ENCODE results near the gene TFF3.
"Not testable (repeated sequence)": the region's sequence is repeated elsewhere in the genome, so short reads cannot be mapped to it uniquely, and the experiment has no call there.

GRCh38 chr21:42292563-42293142 lies 22.6 kb downstream of the TFF3 start:
- not testable (repeated sequence) for TF ChIP-seq CTCF (IDR thresholded peaks at IDR 0.05 in 4 of 5, conservative IDR thresholded peaks at IDR 0.05 in 1 of 5); POLR2A (IDR thresholded peaks at IDR 0.05)
